GM23248 (cell line): ENCODE measurements around the gene PLA2G10.

Experiments used
- EZH2 ChIP-seq: fragments of 200-600 bp; sonication (generic); IDR thresholded peaks from 2 replicates; pipeline ENCODE4 v1.6.1; 2018; ENCODE audit warnings: antibody characterized with exemption, mild to moderate bottlenecking; ENCODE audit not compliant: insufficient read depth, poor library complexity, severe bottlenecking
- EZH2phosphoT487 ChIP-seq: fragments of 200-600 bp; sonication (generic); IDR thresholded peaks from 2 replicates; pipeline ENCODE4 v1.6.1; 2018; ENCODE audit warnings: antibody characterized with exemption, moderate library complexity, mild to moderate bottlenecking, low read depth; ENCODE audit not compliant: insufficient read depth

DNA sequence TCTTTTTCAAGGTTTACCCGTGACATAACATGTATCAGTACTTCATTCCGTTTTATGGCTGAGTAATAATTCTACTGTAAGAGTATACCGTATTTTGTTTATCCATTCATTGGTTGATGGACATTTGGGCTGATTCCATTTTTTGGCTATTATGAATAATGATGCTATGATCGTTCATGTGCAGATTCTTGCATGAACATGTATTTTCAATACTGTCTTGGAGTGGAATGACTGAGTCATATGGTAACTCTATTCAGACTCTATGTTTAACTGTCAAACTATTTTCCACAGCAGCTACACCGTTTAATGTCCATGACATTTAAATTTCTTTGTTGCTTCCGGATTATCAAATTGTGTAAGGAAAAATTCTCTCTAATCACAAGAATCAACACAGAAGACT, 43.5 kb downstream of the PLA2G10 start:
- TF ChIP-seq EZH2: no peak
- no peak for TF ChIP-seq EZH2phosphoT487
